ENCODE measurements around the gene MATK.

- TF ChIP-seq CTCF (IDR thresholded peaks at IDR 0.05) (no peak), ZFX (IDR thresholded peaks at IDR 0.05; ENCODE audit: borderline replicate concordance) (no peak)
These were observed 45.8 kb upstream of the MATK start for GRCh38 chr19:3832001-3832400.

All from 22Rv1 (cell line).